ENCODE measurements around the gene GLDN. TPM values are rescaled to one million over a fixed set of nuclear protein-coding genes. Genes with fewer than 3 reads are reported as not detected.

GLDN gene
- total RNA-seq, 6 experiments from 2014 or later = not detected

GRCh38 chr15:51380999-51381806, 39.7 kb downstream of the GLDN start:
- H3K27me3 Mint-ChIP-seq (ENCODE audit: insufficient read depth) = peaks cover 18% of the 10 kb centered on the region
- TF ChIP-seq CTCF (IDR thresholded peaks at IDR 0.05) = peak; percentile 95
- no peak overlapping the region for H3K27ac Mint-ChIP-seq
- no peaks in the 10 kb centered on the region for H3K36me3 Mint-ChIP-seq (ENCODE audit: low read depth)
- peak; percentile 75 for DNase-seq
- H3K4me3 Mint-ChIP-seq = no peak overlapping the region
- no peaks in the 10 kb centered on the region for H3K9me3 Mint-ChIP-seq
- H3K4me1 Mint-ChIP-seq (ENCODE audit: low read depth) = peaks cover 21% of the 10 kb centered on the region

- H3K4me3 Mint-ChIP-seq = no peak overlapping the region
- H3K9me3 Mint-ChIP-seq = no peaks in the 10 kb centered on the region
- TF ChIP-seq CTCF (IDR thresholded peaks at IDR 0.05) = peak; percentile 76
- H3K27me3 Mint-ChIP-seq (ENCODE audit: insufficient read depth) = peaks cover 20% of the 10 kb centered on the region
- peak; percentile 47 for DNase-seq
- H3K4me1 Mint-ChIP-seq (ENCODE audit: low read depth) = peaks cover 9% of the 10 kb centered on the region; the same call in 1 of the 2 replicates
- no peaks in the 10 kb centered on the region for H3K36me3 Mint-ChIP-seq (ENCODE audit: low read depth)
- H3K27ac Mint-ChIP-seq = no peak overlapping the region
These were observed 41.3 kb downstream of the GLDN start for GRCh38 chr15:51382787-51383186.

GRCh38 chr15:51386029-51386428, 44.6 kb downstream of the GLDN start:
- DNase-seq = no peak
- TF ChIP-seq CTCF (IDR thresholded peaks at IDR 0.05) = no peak
- H3K4me3 Mint-ChIP-seq = no peak overlapping the region
- H3K36me3 Mint-ChIP-seq (ENCODE audit: low read depth) = no peaks in the 10 kb centered on the region
- H3K9me3 Mint-ChIP-seq = no peaks in the 10 kb centered on the region
- H3K27ac Mint-ChIP-seq = no peak overlapping the region
- peaks cover 7% of the 10 kb centered on the region; the same call in 1 of the 2 replicates for H3K4me1 Mint-ChIP-seq (ENCODE audit: low read depth)
- peaks cover 29% of the 10 kb centered on the region for H3K27me3 Mint-ChIP-seq (ENCODE audit: insufficient read depth)

GRCh38 chr15:51386486-51386885, 45.0 kb downstream of the GLDN start:
- Mint-ChIP-seq H3K4me3 (no peak overlapping the region), H3K4me1 (ENCODE audit: low read depth) (peaks cover 3% of the 10 kb centered on the region; the same call in 1 of the 2 replicates), H3K9me3 (no peaks in the 10 kb centered on the region), H3K36me3 (ENCODE audit: low read depth) (no peaks in the 10 kb centered on the region), H3K27ac (no peak overlapping the region), H3K27me3 (ENCODE audit: insufficient read depth) (peaks cover 32% of the 10 kb centered on the region)
- no peak for DNase-seq
- TF ChIP-seq CTCF (IDR thresholded peaks at IDR 0.05) = no peak

GRCh38 chr15:51386960-51387698, 45.7 kb downstream of the GLDN start:
- no peak for DNase-seq
- H3K36me3 Mint-ChIP-seq (ENCODE audit: low read depth) = no peaks in the 10 kb centered on the region
- H3K4me3 Mint-ChIP-seq = no peak overlapping the region
- TF ChIP-seq CTCF (IDR thresholded peaks at IDR 0.05) = no peak
- H3K27ac Mint-ChIP-seq = no peak overlapping the region
- H3K27me3 Mint-ChIP-seq (ENCODE audit: insufficient read depth) = peaks cover 30% of the 10 kb centered on the region
- H3K9me3 Mint-ChIP-seq = no peaks in the 10 kb centered on the region
- no peaks in the 10 kb centered on the region for H3K4me1 Mint-ChIP-seq (ENCODE audit: low read depth)

Measured in HFFc6 (cell line).